Activated T-helper 1 cell treated with anti-CD3 and anti-CD28 coated beads, Interleukin-12 subunit alpha, Interleukin-12 subunit beta, Interleukin-2, Interleukin-4 antibody, amounts not matched to agents 30 ng/mL and 10 ng/mL and 1 ng/mL, durations not matched to agents 14 hours and 24 hours and 36 hours (primary cell): Measurements from ENCODE around the gene CPB1. TPM values are rescaled to one million over a fixed set of nuclear protein-coding genes. Genes with fewer than 3 reads are reported as not detected.

Source experiments
- DNase-seq: peaks from one replicate; pipeline ENCODE4 v3.0.0; 2021; ENCODE audit warnings: low spot score
- H3K27ac Mint-ChIP-seq: one replicate; pipeline ENCODE4 v1.8.0; 2021; ENCODE audit warnings: mild to moderate bottlenecking, mixed read lengths
- H3K27me3 Mint-ChIP-seq: one replicate; pipeline ENCODE4 v1.8.0; 2022; ENCODE audit warnings: mild to moderate bottlenecking, moderate library complexity, mixed read lengths; ENCODE audit not compliant: insufficient read depth
- H3K36me3 Mint-ChIP-seq: one replicate; pipeline ENCODE4 v1.8.0; 2021; ENCODE audit warnings: low read depth, mixed read lengths
- H3K4me1 Mint-ChIP-seq: one replicate; pipeline ENCODE4 v1.8.0; 2021; ENCODE audit warnings: low read depth, mixed read lengths
- H3K4me3 Mint-ChIP-seq: one replicate; pipeline ENCODE4 v1.8.0; 2021; ENCODE audit warnings: mild to moderate bottlenecking, moderate library complexity, mixed read lengths
- H3K9me3 Mint-ChIP-seq: one replicate; pipeline ENCODE4 v1.8.0; 2021; ENCODE audit warnings: mixed read lengths
- intact Hi-C: fragments of 100-400 bp; cut with micrococcal nuclease; formaldehyde crosslinking; loops from one replicate; pipeline ENCODE4 v1.15.1; 2024
- total RNA-seq: library from RNA; stranded (reverse); gene quantifications from 2 replicates; pipeline ENCODE4 v1.2.3, GENCODE V29; 2022

Gene CPB1
- total RNA-seq, 1 donor from 2014 or later, result not detected

GRCh38 chr3:148815316-148816110, 12.1 kb upstream of the CPB1 start:
- no peak for DNase-seq
- Mint-ChIP-seq H3K9me3 (no peaks in the 10 kb centered on the region), H3K36me3 (no peaks in the 10 kb centered on the region), H3K27me3 (peaks cover 2% of the 10 kb centered on the region), H3K4me1 (no peaks in the 10 kb centered on the region), H3K27ac (no peak overlapping the region), H3K4me3 (no peak overlapping the region)
- intact Hi-C loops, result no loop called here

GRCh38 chr3:148816427-148816826, 11.2 kb upstream of the CPB1 start:
- Mint-ChIP-seq H3K36me3 (no peaks in the 10 kb centered on the region), H3K27me3 (peaks cover 2% of the 10 kb centered on the region), H3K4me1 (no peaks in the 10 kb centered on the region), H3K4me3 (no peak overlapping the region), H3K9me3 (no peaks in the 10 kb centered on the region), H3K27ac (no peak overlapping the region)
- intact Hi-C loops, result no loop called here
- no peak for DNase-seq

GRCh38 chr3:148816981-148817525, 10.6 kb upstream of the CPB1 start:
- Mint-ChIP-seq H3K36me3 (no peaks in the 10 kb centered on the region), H3K27me3 (peaks cover 2% of the 10 kb centered on the region), H3K4me1 (no peaks in the 10 kb centered on the region), H3K4me3 (no peak overlapping the region), H3K27ac (no peak overlapping the region), H3K9me3 (no peaks in the 10 kb centered on the region)
- intact Hi-C loops, result no loop called here
- DNase-seq, result no peak

- Mint-ChIP-seq H3K27ac (no peak overlapping the region), H3K4me1 (no peaks in the 10 kb centered on the region), H3K27me3 (peaks cover 2% of the 10 kb centered on the region), H3K36me3 (no peaks in the 10 kb centered on the region), H3K9me3 (no peaks in the 10 kb centered on the region), H3K4me3 (no peak overlapping the region)
- DNase-seq, result no peak
- intact Hi-C loops, result no loop called here
These were observed 7.0 kb upstream of the CPB1 start for GRCh38 chr3:148820361-148821245.

- Mint-ChIP-seq H3K36me3 (no peaks in the 10 kb centered on the region), H3K9me3 (no peaks in the 10 kb centered on the region), H3K27me3 (peaks cover 1% of the 10 kb centered on the region), H3K4me3 (no peak overlapping the region), H3K27ac (no peak overlapping the region), H3K4me1 (no peaks in the 10 kb centered on the region)
- intact Hi-C loops, result no loop called here
- DNase-seq, result no peak
These were observed 4.6 kb upstream of the CPB1 start for GRCh38 chr3:148823026-148823425.

- Mint-ChIP-seq H3K27me3 (no peaks in the 10 kb centered on the region), H3K36me3 (no peaks in the 10 kb centered on the region), H3K4me1 (no peaks in the 10 kb centered on the region), H3K27ac (no peak overlapping the region), H3K9me3 (no peaks in the 10 kb centered on the region), H3K4me3 (no peak overlapping the region)
- intact Hi-C loops, result no loop called here
- DNase-seq, result no peak
These were observed 2.1 kb upstream of the CPB1 start for GRCh38 chr3:148825476-148825875.

GRCh38 chr3:148828136-148828690, 602 bp downstream of the CPB1 start:
- H3K27me3 Mint-ChIP-seq, result peaks cover 10% of the 10 kb centered on the region
- H3K27ac Mint-ChIP-seq, result no peak overlapping the region
- H3K9me3 Mint-ChIP-seq, result no peaks in the 10 kb centered on the region
- DNase-seq, result no peak
- intact Hi-C loops, result no loop called here
- no peaks in the 10 kb centered on the region for H3K4me1 Mint-ChIP-seq
- H3K36me3 Mint-ChIP-seq, result no peaks in the 10 kb centered on the region
- no peak overlapping the region for H3K4me3 Mint-ChIP-seq

- Mint-ChIP-seq H3K36me3 (no peaks in the 10 kb centered on the region), H3K4me1 (no peaks in the 10 kb centered on the region), H3K27me3 (peaks cover 12% of the 10 kb centered on the region), H3K9me3 (no peaks in the 10 kb centered on the region), H3K27ac (no peak overlapping the region), H3K4me3 (no peak overlapping the region)
- DNase-seq, result no peak
- intact Hi-C loops, result no loop called here
These were observed 2.3 kb downstream of the CPB1 start for GRCh38 chr3:148829926-148830325.

- intact Hi-C loops, result no loop called here
- Mint-ChIP-seq H3K27ac (no peak overlapping the region), H3K4me3 (no peak overlapping the region), H3K9me3 (no peaks in the 10 kb centered on the region), H3K4me1 (no peaks in the 10 kb centered on the region), H3K27me3 (peaks cover 12% of the 10 kb centered on the region), H3K36me3 (no peaks in the 10 kb centered on the region)
- DNase-seq, result no peak
These were observed 5.6 kb downstream of the CPB1 start for GRCh38 chr3:148833223-148833622.

- Mint-ChIP-seq H3K36me3 (no peaks in the 10 kb centered on the region), H3K4me3 (no peak overlapping the region), H3K4me1 (no peaks in the 10 kb centered on the region)
These were observed 12.2 kb downstream of the CPB1 start for GRCh38 chr3:148839805-148840204.

GRCh38 chr3:148840451-148840850, 12.8 kb downstream of the CPB1 start:
- peaks cover 2% of the 10 kb centered on the region for H3K27me3 Mint-ChIP-seq
- intact Hi-C loops, result no loop called here
- no peak overlapping the region for H3K4me3 Mint-ChIP-seq
- DNase-seq, result no peak
- no peaks in the 10 kb centered on the region for H3K36me3 Mint-ChIP-seq
- H3K9me3 Mint-ChIP-seq, result no peaks in the 10 kb centered on the region
- no peak overlapping the region for H3K27ac Mint-ChIP-seq
- H3K4me1 Mint-ChIP-seq, result no peaks in the 10 kb centered on the region

More at GRCh38 chr3:148839805-148840204, 12.2 kb downstream of the CPB1 start:
- peaks cover 2% of the 10 kb centered on the region for H3K27me3 Mint-ChIP-seq
- intact Hi-C loops, result no loop called here
- no peaks in the 10 kb centered on the region for H3K9me3 Mint-ChIP-seq
- no peak for DNase-seq
- no peak overlapping the region for H3K27ac Mint-ChIP-seq

- Mint-ChIP-seq H3K9me3 (no peaks in the 10 kb centered on the region), H3K27ac (no peak overlapping the region), H3K36me3 (no peaks in the 10 kb centered on the region), H3K27me3 (peaks cover 5% of the 10 kb centered on the region), H3K4me1 (no peaks in the 10 kb centered on the region), H3K4me3 (no peak overlapping the region)
- intact Hi-C loops, result no loop called here
- no peak for DNase-seq
These were observed 18.3 kb downstream of the CPB1 start for GRCh38 chr3:148845756-148846395.
